ENCODE data around the gene PPP2R5A. TPM values are rescaled to one million over a fixed set of nuclear protein-coding genes. Genes with fewer than 3 reads are reported as not detected.

Gene PPP2R5A
- total and polyA plus RNA-seq, 2 of the 13 experiments (the other 11 are each of a cell fraction or from before 2014, with no cell fraction given) = 22.0 to 31.4 TPM

Small RNA genes lying within 50 kb of the gene (small RNA-seq; reads per million reads assigned to genes)
- gene SNORA16B (ENCODE audit: insufficient read depth in 2 of 3, insufficient read length in 3 of 3, low read depth in 2 of 3, low replicate concordance in 1 of 3) = 0 reads per million in 3 experiments

Other genes starting within 250 kb of the PPP2R5A start
- 22.4 and 32.7 TPM in 2 replicates for gene INTS7, start 249.9 kb upstream of the PPP2R5A start, total RNA-seq (2016; rRNA removed; fragmentation: Illumina TruSeq; extraction: Trizol)
- gene INTS7, start 249.9 kb upstream of the PPP2R5A start, polyA plus RNA-seq (2011; rRNA removed) = 14.5 and 18.3 TPM in 2 replicates
- 32.8 and 43.1 TPM in 2 replicates for gene DTL, start 249.7 kb upstream of the PPP2R5A start, total RNA-seq (2016; rRNA removed; fragmentation: Illumina TruSeq; extraction: Trizol)
- gene DTL, start 249.7 kb upstream of the PPP2R5A start, polyA plus RNA-seq (2011; rRNA removed) = 7.1 and 10.4 TPM in 2 replicates
- gene PACC1, start 129.5 kb downstream of the PPP2R5A start, total RNA-seq (2016; rRNA removed; fragmentation: Illumina TruSeq; extraction: Trizol) = 7.1 and 9.4 TPM in 2 replicates
- gene PACC1, start 129.5 kb downstream of the PPP2R5A start, polyA plus RNA-seq (2011; rRNA removed) = 10.7 and 14.1 TPM in 2 replicates
- 24.7 and 40.4 TPM in 2 replicates for gene NENF, start 147.5 kb downstream of the PPP2R5A start, total RNA-seq (2016; rRNA removed; fragmentation: Illumina TruSeq; extraction: Trizol)
- gene NENF, start 147.5 kb downstream of the PPP2R5A start, polyA plus RNA-seq (2011; rRNA removed) = 28.7 and 31.7 TPM in 2 replicates

Measured in HepG2 (cell line).